DOHH2 (cell line): ENCODE results near the gene ELOVL6.

ENCODE experiments used
- EZH2phosphoT487 ChIP-seq: fragments of 200-600 bp; sonication (generic); IDR thresholded peaks from 2 replicates; pipeline ENCODE4 v1.6.1; 2017; ENCODE audit warnings: borderline replicate concordance, mild to moderate bottlenecking, antibody characterized with exemption, low read length, moderate library complexity, mixed read lengths
- TF ChIP-seq, protein P1 (sequence below): fragments of 200-600 bp; sonication (generic); IDR thresholded peaks from one replicate; pipeline ENCODE4 v1.5.1; 2014; ENCODE audit warnings: antibody characterized with exemption, mild to moderate bottlenecking, low read depth, low read length; ENCODE audit not compliant: poor library complexity, severe bottlenecking

DNA sequence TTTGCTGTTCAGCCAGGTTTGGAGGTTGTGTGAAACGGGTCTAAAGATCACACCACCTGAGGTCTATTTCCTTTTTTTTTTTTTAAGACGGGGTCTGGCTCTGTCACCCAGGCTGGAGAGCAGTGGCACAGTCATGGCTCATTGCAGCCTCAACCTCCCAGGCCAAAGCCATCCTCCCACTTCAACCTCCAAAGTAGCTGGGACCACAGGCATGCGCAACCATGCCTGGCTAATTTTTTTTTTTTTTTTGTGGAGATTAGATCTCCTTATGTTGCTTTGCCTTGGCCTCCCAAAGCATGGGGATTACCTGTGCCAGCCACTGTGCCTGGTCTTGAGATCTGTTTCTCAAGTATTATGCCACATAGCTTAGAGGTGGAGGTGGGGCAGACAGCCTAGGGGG, 49.2 kb upstream of the ELOVL6 start:
- TF ChIP-seq, protein P1, sequence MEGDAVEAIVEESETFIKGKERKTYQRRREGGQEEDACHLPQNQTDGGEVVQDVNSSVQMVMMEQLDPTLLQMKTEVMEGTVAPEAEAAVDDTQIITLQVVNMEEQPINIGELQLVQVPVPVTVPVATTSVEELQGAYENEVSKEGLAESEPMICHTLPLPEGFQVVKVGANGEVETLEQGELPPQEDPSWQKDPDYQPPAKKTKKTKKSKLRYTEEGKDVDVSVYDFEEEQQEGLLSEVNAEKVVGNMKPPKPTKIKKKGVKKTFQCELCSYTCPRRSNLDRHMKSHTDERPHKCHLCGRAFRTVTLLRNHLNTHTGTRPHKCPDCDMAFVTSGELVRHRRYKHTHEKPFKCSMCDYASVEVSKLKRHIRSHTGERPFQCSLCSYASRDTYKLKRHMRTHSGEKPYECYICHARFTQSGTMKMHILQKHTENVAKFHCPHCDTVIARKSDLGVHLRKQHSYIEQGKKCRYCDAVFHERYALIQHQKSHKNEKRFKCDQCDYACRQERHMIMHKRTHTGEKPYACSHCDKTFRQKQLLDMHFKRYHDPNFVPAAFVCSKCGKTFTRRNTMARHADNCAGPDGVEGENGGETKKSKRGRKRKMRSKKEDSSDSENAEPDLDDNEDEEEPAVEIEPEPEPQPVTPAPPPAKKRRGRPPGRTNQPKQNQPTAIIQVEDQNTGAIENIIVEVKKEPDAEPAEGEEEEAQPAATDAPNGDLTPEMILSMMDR: no peak
- no peak for TF ChIP-seq EZH2phosphoT487
